ENCODE results near the gene VPS51. TPM values are rescaled to one million over a fixed set of nuclear protein-coding genes. Genes with fewer than 3 reads are reported as not detected.
A peak's percentile ranks its signal among the peaks of the same experiment; 100 is the strongest.

The VPS51 gene
- total and polyA plus RNA-seq, 2 of the 4 experiments (the other 2 are of a cell fraction): 56.3 to 113 TPM

GRCh38 chr11:65084598-65085375 is 11.2 kb upstream of the VPS51 start:
- H3K4me2 ChIP-seq (ENCODE audit: low read depth, low read length): peak overlapping the region; percentile 95
- no peaks in the 10 kb centered on the region for H3K27me3 ChIP-seq (ENCODE audit: control insufficient read depth, insufficient read depth, low read length)
- TF ChIP-seq MXI1 (IDR thresholded peaks at IDR 0.05; ENCODE audit: borderline replicate concordance, low read depth, low read length): no peak
- TF ChIP-seq, protein P1, sequence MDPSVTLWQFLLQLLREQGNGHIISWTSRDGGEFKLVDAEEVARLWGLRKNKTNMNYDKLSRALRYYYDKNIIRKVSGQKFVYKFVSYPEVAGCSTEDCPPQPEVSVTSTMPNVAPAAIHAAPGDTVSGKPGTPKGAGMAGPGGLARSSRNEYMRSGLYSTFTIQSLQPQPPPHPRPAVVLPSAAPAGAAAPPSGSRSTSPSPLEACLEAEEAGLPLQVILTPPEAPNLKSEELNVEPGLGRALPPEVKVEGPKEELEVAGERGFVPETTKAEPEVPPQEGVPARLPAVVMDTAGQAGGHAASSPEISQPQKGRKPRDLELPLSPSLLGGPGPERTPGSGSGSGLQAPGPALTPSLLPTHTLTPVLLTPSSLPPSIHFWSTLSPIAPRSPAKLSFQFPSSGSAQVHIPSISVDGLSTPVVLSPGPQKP (IDR thresholded peaks at IDR 0.05; ENCODE audit: borderline replicate concordance, low read depth, low read length): no peak
- no peak for TF ChIP-seq BHLHE40 (IDR thresholded peaks at IDR 0.05; ENCODE audit: low read depth, low read length)
- TF ChIP-seq RFX5 (IDR thresholded peaks at IDR 0.05; ENCODE audit: low read depth, low read length): no peak
- TF ChIP-seq MAZ (IDR thresholded peaks at IDR 0.05; ENCODE audit: borderline replicate concordance, low read depth, low read length): no peak
- TF ChIP-seq RCOR1 (IDR thresholded peaks at IDR 0.05; ENCODE audit: insufficient replicate concordance, low read length): no peak
- no peak for TF ChIP-seq CEBPB (IDR thresholded peaks at IDR 0.05; ENCODE audit: low read depth, low read length)
- TF ChIP-seq, protein P2, sequence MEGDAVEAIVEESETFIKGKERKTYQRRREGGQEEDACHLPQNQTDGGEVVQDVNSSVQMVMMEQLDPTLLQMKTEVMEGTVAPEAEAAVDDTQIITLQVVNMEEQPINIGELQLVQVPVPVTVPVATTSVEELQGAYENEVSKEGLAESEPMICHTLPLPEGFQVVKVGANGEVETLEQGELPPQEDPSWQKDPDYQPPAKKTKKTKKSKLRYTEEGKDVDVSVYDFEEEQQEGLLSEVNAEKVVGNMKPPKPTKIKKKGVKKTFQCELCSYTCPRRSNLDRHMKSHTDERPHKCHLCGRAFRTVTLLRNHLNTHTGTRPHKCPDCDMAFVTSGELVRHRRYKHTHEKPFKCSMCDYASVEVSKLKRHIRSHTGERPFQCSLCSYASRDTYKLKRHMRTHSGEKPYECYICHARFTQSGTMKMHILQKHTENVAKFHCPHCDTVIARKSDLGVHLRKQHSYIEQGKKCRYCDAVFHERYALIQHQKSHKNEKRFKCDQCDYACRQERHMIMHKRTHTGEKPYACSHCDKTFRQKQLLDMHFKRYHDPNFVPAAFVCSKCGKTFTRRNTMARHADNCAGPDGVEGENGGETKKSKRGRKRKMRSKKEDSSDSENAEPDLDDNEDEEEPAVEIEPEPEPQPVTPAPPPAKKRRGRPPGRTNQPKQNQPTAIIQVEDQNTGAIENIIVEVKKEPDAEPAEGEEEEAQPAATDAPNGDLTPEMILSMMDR (conservative IDR thresholded peaks at IDR 0.05; ENCODE audit: low read depth, low read length): no peak
- H2BK120ac ChIP-seq (ENCODE audit: low read depth, low read length): peak overlapping the region; percentile 9
- H3K14ac ChIP-seq (replicated peaks; ENCODE audit: low read depth, low read length): peak overlapping the region; percentile 92
- POLR2A ChIA-PET (ENCODE audit: unreplicated experiment): interaction anchor here (1.7 kb wide), 1 partner anchor 12 kb away, joined by 4 read pairs; no protein-coding TSS in a partner anchor
- in situ Hi-C loops (cut with MboI; ENCODE audit: low sequenced_read_pairs): no loop called here
- no peak overlapping the region for H2BK20ac ChIP-seq (ENCODE audit: low read depth, low read length)
- no peaks in the 10 kb centered on the region; the same call in 1 of the 2 replicates for H3K9me1 ChIP-seq (ENCODE audit: insufficient read depth, low read length)
- dilution Hi-C loops (cut with HindIII; ENCODE audit: low sequenced_read_pairs, unreplicated experiment): no loop called here
- H2AK9ac ChIP-seq (replicated peaks; ENCODE audit: low read depth, low read length, poor library complexity): peak overlapping the region; percentile 94
- peak overlapping the region; percentile 88 for H4K91ac ChIP-seq (ENCODE audit: insufficient read depth, low read depth, low read length)
- H3K18ac ChIP-seq (ENCODE audit: low read depth, low read length): peak overlapping the region; percentile 0; the same call in 1 of the 2 replicates
- H2BK5ac ChIP-seq (ENCODE audit: low read depth, low read length, poor library complexity, severe bottlenecking): peak overlapping the region; percentile 25
- peak overlapping the region; percentile 99 for H3K9ac ChIP-seq (ENCODE audit: low read depth, low read length)
- no peak overlapping the region for H2BK15ac ChIP-seq (ENCODE audit: low read depth, low read length)
- H3K9me3 ChIP-seq (ENCODE audit: control insufficient read depth, insufficient read depth, low read length): no peaks in the 10 kb centered on the region
- CTCF ChIA-PET: no interaction called here
- peak overlapping the region; percentile 83 for H2AFZ ChIP-seq (replicated peaks; ENCODE audit: low read length, poor library complexity)
- H3K36me3 ChIP-seq (ENCODE audit: control insufficient read depth, insufficient read depth, low read length): peaks cover 34% of the 10 kb centered on the region
- intact Hi-C loops (cut with micrococcal nuclease): loop anchor here (1.0 to 2.0 kb wide), 2 partner anchors 12 to 44 kb away; partner anchors contain the start of genes SAC3D1 and VPS51
- H3K4me3 ChIP-seq (ENCODE audit: insufficient read depth, low read depth, low read length): peak overlapping the region; percentile 89
- H3K4me1 ChIP-seq (ENCODE audit: control insufficient read depth, insufficient read depth, low read length): peaks cover 4% of the 10 kb centered on the region; the same call in 1 of the 2 replicates
- DNase-seq (no peak), ATAC-seq (ENCODE audit: low read depth) (peak; percentile 7; the same call in 1 of the 2 replicates)
- TSS peak; percentile 53 for BruUV-seq (replicated peaks)
- H4K8ac ChIP-seq (ENCODE audit: low read depth in 2 of 2, low read length in 2 of 2): peak overlapping the region; percentile 93 to 94
- no peaks in the 10 kb centered on the region; the same call in 1 of the 2 replicates for H4K20me1 ChIP-seq (ENCODE audit: insufficient read depth, low read length)
- H3K56ac ChIP-seq (ENCODE audit: extremely low read depth, insufficient read depth, low read length): peak overlapping the region; percentile 76
- H3K23ac ChIP-seq (ENCODE audit: low read depth, low read length): peak overlapping the region; percentile 79; the same call in 1 of the 2 replicates
- peak overlapping the region; percentile 90 for H4K5ac ChIP-seq (ENCODE audit: low read depth, low read length)
- H2AK5ac ChIP-seq (ENCODE audit: low read depth, low read length): peak overlapping the region; percentile 93
- WGBS, 2 experiments (ENCODE audit: extremely low coverage in 2 of 2, insufficient read length in 1 of 2): 17% methylated on average over 6 of the region's 23 CpGs; no CpG with 5 or more reads in 1 of the 2 experiments
- peak overlapping the region; percentile 96 for H3K4ac ChIP-seq (ENCODE audit: low read depth, low read length)
- peak overlapping the region; percentile 100 for H3K27ac ChIP-seq (ENCODE audit: insufficient read depth, low read length)
- peaks cover 40 to 54% of the 10 kb centered on the region in 2 experiments for H3K79me1 ChIP-seq (ENCODE audit: low read depth in 1 of 2, low read length in 2 of 2)

All from IMR-90 (cell line).